Kidney (tissue), 14 donors: Measurements from ENCODE around the gene SPSB3. TPM values are rescaled to one million over a fixed set of nuclear protein-coding genes. Genes with fewer than 3 reads are reported as not detected.

Source experiments
- DNase-seq, 5 donors: peaks; one replicate each; pipeline ENCODE4 v3.0.0-alpha.2; 2013 to 2020
- FAIRE-seq: peaks from 2 replicates; lab custom pipeline; 2012; peaks lifted over from hg19 to GRCh38; lab: Jason Lieb, UNC
- H3K27ac ChIP-seq, 2 donors: one replicate each; pipeline ENCODE4 v1.7.0; 2013; ENCODE audit warnings: low read depth in 2 of 2, low read length in 2 of 2, inconsistent platforms in 1 of 2
- H3K27me3 ChIP-seq: one replicate; pipeline ENCODE4 v1.7.1; 2013; ENCODE audit warnings: low read length, inconsistent platforms; ENCODE audit not compliant: control insufficient read depth, insufficient read depth
- H3K36me3 ChIP-seq, 3 donors: one replicate each; pipeline versions ENCODE4 v1.7.0 to v1.7.1; 2013; ENCODE audit warnings: low read length in 3 of 3, control low read depth in 1 of 3, inconsistent platforms in 1 of 3; ENCODE audit not compliant: insufficient read depth in 3 of 3, control insufficient read depth in 2 of 3
- H3K4me1 ChIP-seq, 3 donors: one replicate each; pipeline versions ENCODE4 v1.7.0 to v1.7.1; 2013; ENCODE audit warnings: low read length in 3 of 3, inconsistent platforms in 1 of 3, low read depth in 1 of 3; ENCODE audit not compliant: control insufficient read depth in 2 of 3, insufficient read depth in 2 of 3
- H3K4me3 ChIP-seq, 3 donors: one replicate each; pipeline versions ENCODE4 v1.7.0 to v1.8.1; 2013; ENCODE audit warnings: low read length in 3 of 3, control low read depth in 1 of 3, inconsistent platforms in 1 of 3
- H3K9ac ChIP-seq, 3 donors: one replicate each; pipeline versions ENCODE4 v1.7.0 to v1.7.1; 2013; ENCODE audit warnings: low read length in 3 of 3, control low read depth in 1 of 3, inconsistent platforms in 1 of 3
- H3K9me3 ChIP-seq, 3 donors: one replicate each; pipeline versions ENCODE4 v1.7.0 to v1.7.1; 2013; ENCODE audit warnings: low read length in 3 of 3, control low read depth in 1 of 3, inconsistent platforms in 1 of 3; ENCODE audit not compliant: control insufficient read depth in 2 of 3, insufficient read depth in 1 of 3
- CTCF ChIP-seq: IDR thresholded peaks from 3 replicates; pipeline ENCODE4 v1.5.1; 2012; ENCODE audit warnings: mild to moderate bottlenecking, moderate library complexity, borderline replicate concordance; ENCODE audit not compliant: insufficient read depth; ENCODE audit errors: extremely low read depth
- intact Hi-C: fragments of 100-400 bp; cut with DNase I; formaldehyde crosslinking; loops from one replicate; pipeline ENCODE4 v1.11.1; 2022
- polyA plus RNA-seq: library from polyadenylated mRNA; stranded (reverse); fragments of 350-450 nt; fragmentation: Illumina TruSeq; extraction: RNeasy Lipid Tissue Mini Kit (QIAGEN cat#74804); gene quantifications from one replicate; pipeline ENCODE4 v1.2.3, GENCODE V29; 2014; ENCODE audit warnings: low read depth, low replicate concordance; ENCODE audit not compliant: insufficient read depth
- total RNA-seq: library from RNA; stranded (reverse); fragmentation: NEBNext Ultra II Directional; extraction: Animal tissue kit (Norgen Biotek cat#: 25700); gene quantifications from one replicate; pipeline ENCODE4 v1.2.1, GENCODE V29; 2021
- donor health status: control.
- donor health status: control.
- donor health status: control.
- donor health status: control.
- donor health status: control.
- donor health status: DM: yes; HTN: yes; CAD: no.
- donor health status: Normal renal cell carcinoma (clear cell type).

SPSB3 gene
- total and polyA plus RNA-seq, 2 donors from 2014 or later = 55.1 to 57.7 TPM

DNA sequence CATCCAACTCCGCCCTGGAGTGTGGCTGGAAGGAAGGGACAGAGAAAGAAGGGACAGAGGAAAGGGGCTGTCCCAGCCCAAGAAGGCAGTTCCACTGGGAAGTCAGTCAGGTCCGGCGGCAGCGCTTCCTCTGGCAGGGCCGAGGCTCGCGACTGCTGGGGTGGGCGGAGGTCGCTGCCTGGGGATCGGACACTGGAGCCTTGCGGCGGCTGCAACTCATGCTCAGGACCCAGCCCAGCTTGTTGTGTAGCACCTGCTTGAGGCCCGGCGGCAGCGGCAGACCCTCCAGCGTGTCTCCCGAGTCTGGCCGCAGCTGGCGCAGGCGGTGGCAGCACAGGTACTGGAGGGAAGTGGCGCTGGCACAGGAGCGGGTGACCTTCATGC is 5.4 kb downstream of the SPSB3 start:
- Histone ChIP-seq H3K4me3 (no peak overlapping the region), H3K36me3 (peaks cover 2 to 9% (median 4%) of the 10 kb centered on the region in 3 donors), H3K9me3 (no peaks in the 10 kb centered on the region), H3K4me1 (peaks cover 0 to 29% (median 14%) of the 10 kb centered on the region in 3 donors), H3K27ac (no peak overlapping the region), H3K27me3 (no peaks in the 10 kb centered on the region), H3K9ac (no peak overlapping the region)
- intact Hi-C loops = no loop called here
- DNase-seq = peak in 1 of 5 donors; percentile 41
- FAIRE-seq = no peak
- TF ChIP-seq CTCF = no peak

- Histone ChIP-seq H3K4me1 (peaks cover 0 to 30% (median 14%) of the 10 kb centered on the region in 3 donors), H3K27me3 (no peaks in the 10 kb centered on the region), H3K4me3 (no peak overlapping the region), H3K9ac (no peak overlapping the region), H3K9me3 (no peaks in the 10 kb centered on the region), H3K36me3 (peaks cover 2 to 9% (median 4%) of the 10 kb centered on the region in 3 donors), H3K27ac (no peak overlapping the region)
- FAIRE-seq = no peak
- DNase-seq = no peak
- intact Hi-C loops = no loop called here
- TF ChIP-seq CTCF = no peak
Measured at GRCh38 chr16:1776672-1776955, 5.8 kb downstream of the SPSB3 start.

- no peak for TF ChIP-seq CTCF
- H3K4me1 ChIP-seq = peaks cover 0 to 25% (median 9%) of the 10 kb centered on the region in 3 donors
- FAIRE-seq (no peak), DNase-seq (peak in 1 of 5 donors; percentile 45)
- intact Hi-C loops = no loop called here
- H3K9me3 ChIP-seq = no peaks in the 10 kb centered on the region
- H3K4me3 ChIP-seq = no peak overlapping the region
- no peak overlapping the region for H3K27ac ChIP-seq
- no peak overlapping the region for H3K9ac ChIP-seq
- peaks cover 2 to 9% (median 4%) of the 10 kb centered on the region in 3 donors for H3K36me3 ChIP-seq
- no peaks in the 10 kb centered on the region for H3K27me3 ChIP-seq
Measured at GRCh38 chr16:1775846-1776671, 6.3 kb downstream of the SPSB3 start.
